Neural progenitor cell (in vitro differentiated cells): Measurements from ENCODE around the gene HK1. TPM values are rescaled to one million over a fixed set of nuclear protein-coding genes. Genes with fewer than 3 reads are reported as not detected.
A peak's percentile ranks its signal among the peaks of the same experiment; 100 is the strongest.
"Not testable (repeated sequence)": the region's sequence is repeated elsewhere in the genome, so short reads cannot be mapped to it uniquely, and the experiment has no call there.

Experiments
- DNase-seq: peaks from one replicate; pipeline ENCODE4 v3.0.0-alpha.2; 2016; ENCODE audit warnings: low spot score
- H2AFZ ChIP-seq: fragments of 200-600 bp; sonication (generic); replicated peaks from 2 replicates; pipeline ENCODE4 v1.6.1; 2016; ENCODE audit warnings: antibody characterized with exemption
- H3F3A ChIP-seq: fragments of 200-600 bp; sonication (generic); 2 replicates; pipeline ENCODE4 v1.6.1; 2016; ENCODE audit warnings: antibody characterized with exemption, low read depth
- H3K27ac ChIP-seq: fragments of 200-600 bp; sonication (generic); 2 replicates; pipeline ENCODE4 v1.5.1; 2016; ENCODE audit warnings: mild to moderate bottlenecking
- H3K27me3 ChIP-seq: fragments of 200-600 bp; sonication (generic); 2 replicates; pipeline ENCODE4 v1.6.1; 2016; ENCODE audit warnings: mild to moderate bottlenecking, moderate library complexity
- H3K36me3 ChIP-seq: fragments of 200-600 bp; sonication (generic); 2 replicates; pipeline ENCODE4 v1.5.1; 2016
- H3K4me1 ChIP-seq: fragments of 200-600 bp; sonication (generic); 2 replicates; pipeline ENCODE4 v1.6.1; 2016; ENCODE audit warnings: mixed run types
- H3K4me2 ChIP-seq: fragments of 200-600 bp; sonication (generic); 2 replicates; pipeline ENCODE4 v1.6.1; 2016
- H3K4me3 ChIP-seq: fragments of 200-600 bp; sonication (generic); 2 replicates; pipeline ENCODE4 v1.5.1; 2016
- H3K79me2 ChIP-seq: fragments of 200-600 bp; sonication (generic); 2 replicates; pipeline ENCODE4 v1.6.1; 2016; ENCODE audit warnings: low read depth
- H3K9ac ChIP-seq: fragments of 200-600 bp; sonication (generic); 2 replicates; pipeline ENCODE4 v1.6.1; 2016
- H3K9me3 ChIP-seq: fragments of 200-600 bp; sonication (generic); 2 replicates; pipeline ENCODE4 v1.5.1; 2016; ENCODE audit warnings: low read depth
- H4K20me1 ChIP-seq: fragments of 200-600 bp; sonication (generic); 2 replicates; pipeline ENCODE4 v1.6.1; 2016; ENCODE audit warnings: low read depth
- H3K27ac Mint-ChIP-seq: 3 replicates; pipeline ENCODE4 v1.8.0; 2021; ENCODE audit warnings: mixed read lengths
- H3K27me3 Mint-ChIP-seq: 2 replicates; pipeline ENCODE4 v1.8.0; 2022; ENCODE audit warnings: low read depth, mild to moderate bottlenecking, inconsistent platforms, moderate library complexity, mixed read lengths; ENCODE audit not compliant: insufficient read depth
- H3K36me3 Mint-ChIP-seq: 3 replicates; pipeline ENCODE4 v1.8.0; 2021; ENCODE audit warnings: mixed read lengths
- H3K4me1 Mint-ChIP-seq: 3 replicates; pipeline ENCODE4 v1.8.0; 2021; ENCODE audit warnings: mixed read lengths
- H3K4me3 Mint-ChIP-seq: 3 replicates; pipeline ENCODE4 v1.8.0; 2021; ENCODE audit warnings: mild to moderate bottlenecking, moderate library complexity, mixed read lengths
- H3K9me3 Mint-ChIP-seq: 3 replicates; pipeline ENCODE4 v1.8.0; 2020; ENCODE audit warnings: mixed read lengths
- CTCF ChIP-seq: fragments of 200-600 bp; sonication (generic); IDR thresholded peaks from 2 replicates; pipeline ENCODE4 v1.5.1; 2017; ENCODE audit warnings: antibody characterized with exemption, mild to moderate bottlenecking
- EZH2 ChIP-seq: fragments of 200-600 bp; sonication (generic); IDR thresholded peaks from 2 replicates; pipeline ENCODE4 v1.6.1; 2017; ENCODE audit warnings: antibody characterized with exemption, mild to moderate bottlenecking, moderate library complexity
- EZH2phosphoT487 ChIP-seq: fragments of 200-600 bp; sonication (generic); IDR thresholded peaks from 2 replicates; pipeline ENCODE4 v1.6.1; 2017; ENCODE audit warnings: antibody characterized with exemption
- total RNA-seq: library from RNA; depleted of rRNA; stranded (reverse); fragments of >200 nt; gene quantifications from 2 replicates; pipeline ENCODE4 v1.2.3, GENCODE V29; 2015; ENCODE audit warnings: low replicate concordance

The HK1 gene
- total RNA-seq, 1 donor from 2014 or later, result 30.1 TPM

DNA sequence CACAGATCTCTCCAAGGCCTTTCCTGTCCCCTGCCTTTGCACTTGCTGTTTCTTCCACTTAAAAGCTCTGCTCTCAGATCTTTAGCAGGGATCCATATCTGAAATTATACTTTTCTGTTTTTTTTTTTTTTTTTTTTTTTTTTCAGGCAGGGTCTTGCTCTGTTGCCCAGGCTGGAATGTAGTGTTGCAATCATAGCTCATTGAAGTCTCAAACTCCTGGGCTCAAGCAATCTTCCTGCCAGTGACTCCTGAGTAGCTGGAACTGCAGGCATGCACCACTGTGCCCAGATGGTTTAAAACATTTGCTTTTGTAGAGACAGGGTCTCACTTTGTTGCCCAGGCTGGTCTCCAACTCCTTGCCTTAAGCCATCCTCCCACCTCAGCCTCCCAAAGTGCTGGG, 167.9 kb downstream of the HK1 start:
- Histone ChIP-seq H3K27ac (no peak overlapping the region), H3K79me2 (no peaks in the 10 kb centered on the region), H3K4me3 (no peak overlapping the region), H3K4me1 (no peaks in the 10 kb centered on the region), H3F3A (no peaks in the 10 kb centered on the region), H3K9ac (no peak overlapping the region), H3K9me3 (no peaks in the 10 kb centered on the region), H2AFZ (no peak overlapping the region), H3K36me3 (no peaks in the 10 kb centered on the region), H3K4me2 (no peak overlapping the region), H3K27me3 (no peaks in the 10 kb centered on the region), H4K20me1 (no peaks in the 10 kb centered on the region)
- Mint-ChIP-seq H3K9me3 (no peaks in the 10 kb centered on the region), H3K27ac (no peak overlapping the region), H3K27me3 (peaks cover 2% of the 10 kb centered on the region), H3K4me3 (no peak overlapping the region), H3K36me3 (no peaks in the 10 kb centered on the region), H3K4me1 (peaks cover 14% of the 10 kb centered on the region)
- TF ChIP-seq CTCF, result no peak
- TF ChIP-seq EZH2phosphoT487, result no peak
- no peak for TF ChIP-seq EZH2
- no peak for DNase-seq

DNA sequence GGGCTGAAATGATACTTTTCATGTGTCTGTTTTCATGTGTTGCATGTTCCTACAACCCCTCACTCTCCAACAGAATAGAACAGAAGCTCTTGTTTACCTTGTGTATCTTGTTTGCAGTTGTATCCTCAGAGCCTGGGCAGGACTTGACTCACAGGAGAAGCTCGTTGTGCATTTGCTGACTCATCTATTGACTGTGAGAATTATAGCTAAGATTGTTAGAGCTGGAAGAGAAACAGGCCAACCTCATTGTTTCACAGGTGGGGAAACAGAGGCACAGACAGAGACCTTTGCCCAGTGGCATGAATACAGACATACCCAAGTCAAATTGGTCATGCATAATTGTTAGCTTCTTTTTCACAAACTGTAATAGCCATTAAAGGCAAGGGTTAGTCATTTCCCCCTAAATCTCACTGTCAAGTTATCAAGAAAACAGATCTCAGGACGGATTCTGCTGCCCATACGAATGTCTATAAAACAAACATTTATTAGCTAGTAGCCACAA, 168.4 kb downstream of the HK1 start:
- Histone ChIP-seq H3K27me3 (peaks cover 4% of the 10 kb centered on the region), H3K4me1 (no peaks in the 10 kb centered on the region), H3F3A (no peaks in the 10 kb centered on the region), H3K4me2 (no peak overlapping the region), H3K9ac (no peak overlapping the region), H3K9me3 (no peaks in the 10 kb centered on the region), H4K20me1 (no peaks in the 10 kb centered on the region), H3K36me3 (no peaks in the 10 kb centered on the region), H3K4me3 (no peak overlapping the region), H3K79me2 (no peaks in the 10 kb centered on the region), H2AFZ (no peak overlapping the region), H3K27ac (no peak overlapping the region)
- H3K36me3 Mint-ChIP-seq, result no peaks in the 10 kb centered on the region
- TF ChIP-seq CTCF (no peak), EZH2phosphoT487 (no peak), EZH2 (no peak)
- H3K27me3 Mint-ChIP-seq, result peaks cover 2% of the 10 kb centered on the region
- H3K27ac Mint-ChIP-seq, result no peak overlapping the region
- peaks cover 14% of the 10 kb centered on the region for H3K4me1 Mint-ChIP-seq
- no peak for DNase-seq
- no peaks in the 10 kb centered on the region for H3K9me3 Mint-ChIP-seq
- no peak overlapping the region for H3K4me3 Mint-ChIP-seq

GRCh38 chr10:69449841-69450240, 171.5 kb downstream of the HK1 start:
- Histone ChIP-seq H3K9me3 (no peaks in the 10 kb centered on the region), H3K4me3 (no peak overlapping the region), H3K36me3 (no peaks in the 10 kb centered on the region), H3K4me2 (no peak overlapping the region), H3K27ac (no peak overlapping the region), H4K20me1 (no peaks in the 10 kb centered on the region), H3K27me3 (peaks cover 24% of the 10 kb centered on the region), H3K79me2 (no peaks in the 10 kb centered on the region), H2AFZ (peak overlapping the region; percentile 72), H3K9ac (no peak overlapping the region), H3K4me1 (no peaks in the 10 kb centered on the region), H3F3A (no peaks in the 10 kb centered on the region)
- H3K4me1 Mint-ChIP-seq, result peaks cover 16% of the 10 kb centered on the region
- peak; percentile 69 for TF ChIP-seq CTCF
- TF ChIP-seq EZH2phosphoT487, result no peak
- TF ChIP-seq EZH2, result no peak
- no peaks in the 10 kb centered on the region for H3K36me3 Mint-ChIP-seq
- peak; percentile 85 for DNase-seq
- peak overlapping the region; percentile 67 for H3K4me3 Mint-ChIP-seq
- H3K9me3 Mint-ChIP-seq, result no peaks in the 10 kb centered on the region
- peak overlapping the region; percentile 78 for H3K27ac Mint-ChIP-seq
- H3K27me3 Mint-ChIP-seq, result peaks cover 8% of the 10 kb centered on the region

DNA sequence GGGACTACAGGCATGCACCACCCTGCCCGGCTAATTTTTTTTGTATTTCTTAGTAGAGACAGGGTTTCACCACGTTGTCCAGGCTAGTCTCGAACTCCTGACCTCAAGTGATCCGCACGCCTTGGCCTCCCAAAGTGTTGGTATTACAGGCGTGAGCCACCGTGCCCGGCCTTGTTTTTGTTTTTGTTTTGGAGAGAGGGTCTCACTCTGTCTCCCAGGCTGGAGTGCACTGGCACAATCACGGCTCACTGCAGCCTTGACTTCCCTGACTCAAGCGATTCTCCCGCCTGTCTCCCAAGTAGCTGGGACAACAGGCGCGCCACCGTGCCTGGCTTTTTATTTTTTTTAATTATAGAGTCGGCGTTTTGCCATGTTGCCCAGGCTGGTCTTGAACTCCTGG, 172.1 kb downstream of the HK1 start:
- Histone ChIP-seq H3K4me2 (peak overlapping the region; percentile 91), H3K4me3 (peak overlapping the region; percentile 79), H3K27me3 (peaks cover 24% of the 10 kb centered on the region)
- not testable (repeated sequence) for H3K36me3 ChIP-seq, H3F3A ChIP-seq, H2AFZ ChIP-seq, H3K9me3 ChIP-seq, H3K4me1 ChIP-seq, H3K9me3 Mint-ChIP-seq, H3K79me2 ChIP-seq, DNase-seq, H3K27ac ChIP-seq, H3K27me3 Mint-ChIP-seq, H3K9ac ChIP-seq, H3K27ac Mint-ChIP-seq, H4K20me1 ChIP-seq, H3K36me3 Mint-ChIP-seq
- H3K4me1 Mint-ChIP-seq, result peaks cover 16% of the 10 kb centered on the region
- peak overlapping the region; percentile 87 for H3K4me3 Mint-ChIP-seq
